Ramos (cell line): ENCODE results near the gene C4orf51.
"Not testable (repeated sequence)": the region's sequence is repeated elsewhere in the genome, so short reads cannot be mapped to it uniquely, and the experiment has no call there.

ENCODE experiments used
- in situ Hi-C: fragments of 300-500 bp; cut with MboI; formaldehyde crosslinking; loops from one replicate; pipeline ENCODE4 v1.14.3; 2022; ENCODE audit warnings: low sequenced_read_pairs; ENCODE audit not compliant: unreplicated experiment

C4orf51 gene

GRCh38 chr4:145679991-145680455, at the start of gene C4orf51:
C4orf51 (plus strand) TSS chr4:145680146; CDS start chr4:145680204, 58 bp downstream.
- in situ Hi-C loops, result no loop called here

GRCh38 chr4:145635117-145635516, 44.8 kb upstream of the C4orf51 start:
- in situ Hi-C loops, result no loop called here

GRCh38 chr4:145635630-145636029, 44.3 kb upstream of the C4orf51 start:
- in situ Hi-C loops, result no loop called here

GRCh38 chr4:145639186-145639698, 40.7 kb upstream of the C4orf51 start:
- in situ Hi-C loops, result no loop called here

- in situ Hi-C loops, result not testable (repeated sequence)
Measured at GRCh38 chr4:145640236-145640635, 39.7 kb upstream of the C4orf51 start.

GRCh38 chr4:145643295-145643694, 36.7 kb upstream of the C4orf51 start:
- in situ Hi-C loops, result no loop called here

GRCh38 chr4:145644699-145645098, 35.2 kb upstream of the C4orf51 start:
- in situ Hi-C loops, result no loop called here

- in situ Hi-C loops, result no loop called here
Measured at GRCh38 chr4:145656156-145656555, 23.8 kb upstream of the C4orf51 start.

- in situ Hi-C loops, result no loop called here
Measured at GRCh38 chr4:145660064-145660463, 19.9 kb upstream of the C4orf51 start.

GRCh38 chr4:145663194-145663593, 16.8 kb upstream of the C4orf51 start:
- in situ Hi-C loops, result no loop called here

- in situ Hi-C loops, result no loop called here
Measured at GRCh38 chr4:145665773-145666172, 14.2 kb upstream of the C4orf51 start.

GRCh38 chr4:145670422-145670821, 9.5 kb upstream of the C4orf51 start:
- in situ Hi-C loops, result no loop called here

GRCh38 chr4:145679520-145679919, 426 bp upstream of the C4orf51 start:
- in situ Hi-C loops, result no loop called here

GRCh38 chr4:145680902-145681301, 956 bp downstream of the C4orf51 start:
- in situ Hi-C loops, result no loop called here

GRCh38 chr4:145681518-145681917, 1.6 kb downstream of the C4orf51 start:
- in situ Hi-C loops, result no loop called here

- in situ Hi-C loops, result no loop called here
Measured at GRCh38 chr4:145681956-145682355, 2.0 kb downstream of the C4orf51 start.

- in situ Hi-C loops, result no loop called here
Measured at GRCh38 chr4:145686991-145687390, 7.0 kb downstream of the C4orf51 start.

- in situ Hi-C loops, result no loop called here
Measured at GRCh38 chr4:145690610-145691009, 10.7 kb downstream of the C4orf51 start.

- in situ Hi-C loops, result not testable (repeated sequence)
Measured at GRCh38 chr4:145691416-145691815, 11.5 kb downstream of the C4orf51 start.

- in situ Hi-C loops, result no loop called here
Measured at GRCh38 chr4:145694929-145695328, 15.0 kb downstream of the C4orf51 start.

- in situ Hi-C loops, result no loop called here
Measured at GRCh38 chr4:145697332-145697731, 17.4 kb downstream of the C4orf51 start.

- in situ Hi-C loops, result no loop called here
Measured at GRCh38 chr4:145698507-145698906, 18.6 kb downstream of the C4orf51 start.
